Thoracic aorta (tissue), 2 donors: Measurements from ENCODE around the gene GLRX2. TPM values are rescaled to one million over a fixed set of nuclear protein-coding genes. Genes with fewer than 3 reads are reported as not detected.
A peak's percentile ranks its signal among the peaks of the same experiment; 100 is the strongest.
"Not testable (repeated sequence)": the region's sequence is repeated elsewhere in the genome, so short reads cannot be mapped to it uniquely, and the experiment has no call there.

ENCODE experiments used
- ATAC-seq: fragments of 150-250 bp; one replicate; pipeline ENCODE4 v1.8.0; 2017; ENCODE audit warnings: low read depth; ENCODE audit not compliant: insufficient number of reproducible peaks, low FRiP score
- DNase-seq: peaks from one replicate; pipeline ENCODE4 v3.0.0-alpha.2; 2020; ENCODE audit warnings: low spot score
- H3K27ac ChIP-seq, 2 donors: fragments of 200-600 bp; sonication (generic); 1 replicate in 1 of 2; 2 replicates in 1 of 2; pipeline ENCODE4 v1.5.1; 2016; ENCODE audit warnings: mild to moderate bottlenecking in 2 of 2, moderate library complexity in 2 of 2
- H3K27me3 ChIP-seq: fragments of 200-600 bp; sonication (generic); replicated peaks from 2 replicates; pipeline ENCODE4 v1.6.0; 2016; ENCODE audit warnings: mild to moderate bottlenecking; ENCODE audit not compliant: insufficient read depth
- H3K36me3 ChIP-seq: fragments of 200-600 bp; sonication (generic); one replicate; pipeline ENCODE4 v1.5.1; 2016
- H3K4me1 ChIP-seq, 2 donors: fragments of 200-600 bp; sonication (generic); 1 replicate in 1 of 2; 2 replicates in 1 of 2; pipeline versions ENCODE4 v1.5.1 to v1.6.0; 2016; ENCODE audit warnings: low read depth in 2 of 2, mild to moderate bottlenecking in 1 of 2; ENCODE audit not compliant: control insufficient read depth in 1 of 2
- H3K4me3 ChIP-seq: fragments of 200-600 bp; sonication (generic); 2 replicates; pipeline ENCODE4 v1.5.1; 2016; ENCODE audit warnings: mild to moderate bottlenecking
- H3K9me3 ChIP-seq: fragments of 200-600 bp; sonication (generic); 2 replicates; pipeline ENCODE4 v1.5.1; 2016
- total RNA-seq, 2 donors: library from RNA; depleted of rRNA; stranded (reverse); fragments of >200 nt; gene quantifications; one replicate each; pipeline versions ENCODE4 v1.1.0 to v1.2.3, GENCODE V29; 2016
- TF ChIP-seq, protein P1 (sequence below): fragments of 200-600 bp; sonication (generic); IDR thresholded peaks from one replicate; pipeline ENCODE4 v1.5.1; 2019; ENCODE audit warnings: antibody characterized with exemption

The GLRX2 gene
- total RNA-seq, 2 donors from 2014 or later: 4.7 to 8.3 TPM

DNA sequence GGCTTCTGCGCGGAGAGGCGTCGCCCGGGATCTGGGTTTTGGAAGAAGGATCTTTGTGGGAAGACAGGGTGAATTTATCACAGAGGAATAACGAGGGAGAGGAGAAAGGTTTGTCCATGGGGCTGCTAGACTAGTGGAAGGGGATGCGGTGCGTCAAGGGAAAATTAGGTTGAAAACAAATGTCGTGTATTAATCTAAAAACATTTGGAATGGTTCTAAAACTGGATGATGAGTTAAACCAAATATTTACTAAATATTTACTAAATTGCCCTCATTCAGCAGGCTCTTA, 45.2 kb downstream of the GLRX2 start:
- Histone ChIP-seq H3K4me1 (peaks cover 36% of the 10 kb centered on the region in 2 donors), H3K36me3 (no peaks in the 10 kb centered on the region), H3K4me3 (peak overlapping the region; percentile 86), H3K27ac (peak overlapping the region; percentile 97 to 98), H3K27me3 (no peaks in the 10 kb centered on the region), H3K9me3 (no peaks in the 10 kb centered on the region)
- ATAC-seq (no peak), DNase-seq (no peak)
- TF ChIP-seq, protein P1, sequence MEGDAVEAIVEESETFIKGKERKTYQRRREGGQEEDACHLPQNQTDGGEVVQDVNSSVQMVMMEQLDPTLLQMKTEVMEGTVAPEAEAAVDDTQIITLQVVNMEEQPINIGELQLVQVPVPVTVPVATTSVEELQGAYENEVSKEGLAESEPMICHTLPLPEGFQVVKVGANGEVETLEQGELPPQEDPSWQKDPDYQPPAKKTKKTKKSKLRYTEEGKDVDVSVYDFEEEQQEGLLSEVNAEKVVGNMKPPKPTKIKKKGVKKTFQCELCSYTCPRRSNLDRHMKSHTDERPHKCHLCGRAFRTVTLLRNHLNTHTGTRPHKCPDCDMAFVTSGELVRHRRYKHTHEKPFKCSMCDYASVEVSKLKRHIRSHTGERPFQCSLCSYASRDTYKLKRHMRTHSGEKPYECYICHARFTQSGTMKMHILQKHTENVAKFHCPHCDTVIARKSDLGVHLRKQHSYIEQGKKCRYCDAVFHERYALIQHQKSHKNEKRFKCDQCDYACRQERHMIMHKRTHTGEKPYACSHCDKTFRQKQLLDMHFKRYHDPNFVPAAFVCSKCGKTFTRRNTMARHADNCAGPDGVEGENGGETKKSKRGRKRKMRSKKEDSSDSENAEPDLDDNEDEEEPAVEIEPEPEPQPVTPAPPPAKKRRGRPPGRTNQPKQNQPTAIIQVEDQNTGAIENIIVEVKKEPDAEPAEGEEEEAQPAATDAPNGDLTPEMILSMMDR: no peak

- peak within 1 kb of the TSS; percentile 97 to 98 for H3K27ac ChIP-seq
- peak; percentile 88 for DNase-seq
- peak; percentile 96 for ATAC-seq
- no peaks in the 10 kb centered on the region for H3K27me3 ChIP-seq
- H3K4me1 ChIP-seq: peaks cover 33 to 36% of the 10 kb centered on the region in 2 donors
- peak within 1 kb of the TSS; percentile 86 for H3K4me3 ChIP-seq
- no peaks in the 10 kb centered on the region for H3K36me3 ChIP-seq
- TF ChIP-seq, protein P1: no peak
- H3K9me3 ChIP-seq: no peaks in the 10 kb centered on the region
Observed at GRCh38 chr1:193059282-193060114, 45.7 kb downstream of the GLRX2 start, which contains the start of the genes RO60 and UCHL5. Gene RO60, plus strand, starts transcription at chr1:193059612. Its CDS starts 9,443 bp downstream, at chr1:193069055. Gene UCHL5, minus strand, starts transcription at chr1:193059360. Its CDS starts 100 bp downstream, at chr1:193059260.

DNA sequence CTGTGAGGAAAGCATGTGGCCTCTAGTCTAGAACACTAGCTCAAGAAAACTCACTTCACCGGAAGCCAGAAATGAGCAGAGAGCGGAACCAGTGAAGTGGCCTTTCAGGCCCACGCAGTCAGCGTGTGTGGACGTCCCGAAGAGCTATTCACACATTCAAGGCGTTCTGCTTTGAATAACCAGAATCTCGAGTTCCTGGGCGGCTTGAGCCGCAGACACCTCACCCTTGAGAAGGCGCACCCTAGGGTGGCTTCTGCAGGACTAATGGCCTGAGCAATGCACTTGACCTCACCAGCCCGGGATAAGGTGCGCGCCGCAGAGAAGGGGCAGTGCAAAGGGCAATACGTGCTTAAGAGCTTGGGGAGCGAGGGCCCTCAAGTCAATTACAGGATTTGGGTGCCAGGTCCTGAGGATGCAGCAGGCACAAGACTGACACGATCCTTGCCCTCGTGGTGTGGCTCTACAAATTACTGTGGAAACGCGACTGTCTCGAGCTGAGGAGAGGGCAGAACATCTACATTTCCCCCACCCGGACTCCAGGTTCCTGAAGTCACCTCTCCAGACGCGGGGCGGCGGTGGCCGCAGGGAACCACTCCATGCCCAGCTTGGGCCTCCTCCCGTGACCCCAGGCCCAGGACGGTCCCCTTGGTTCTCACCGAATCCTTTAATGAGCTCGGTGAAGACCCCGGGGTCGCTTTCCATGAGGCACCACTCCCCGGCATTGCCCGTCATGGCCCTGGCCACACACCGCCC, 46.5 kb downstream of the GLRX2 start:
- ATAC-seq: peak; percentile 9
- no peak for DNase-seq
- H3K36me3 ChIP-seq: no peaks in the 10 kb centered on the region

DNA sequence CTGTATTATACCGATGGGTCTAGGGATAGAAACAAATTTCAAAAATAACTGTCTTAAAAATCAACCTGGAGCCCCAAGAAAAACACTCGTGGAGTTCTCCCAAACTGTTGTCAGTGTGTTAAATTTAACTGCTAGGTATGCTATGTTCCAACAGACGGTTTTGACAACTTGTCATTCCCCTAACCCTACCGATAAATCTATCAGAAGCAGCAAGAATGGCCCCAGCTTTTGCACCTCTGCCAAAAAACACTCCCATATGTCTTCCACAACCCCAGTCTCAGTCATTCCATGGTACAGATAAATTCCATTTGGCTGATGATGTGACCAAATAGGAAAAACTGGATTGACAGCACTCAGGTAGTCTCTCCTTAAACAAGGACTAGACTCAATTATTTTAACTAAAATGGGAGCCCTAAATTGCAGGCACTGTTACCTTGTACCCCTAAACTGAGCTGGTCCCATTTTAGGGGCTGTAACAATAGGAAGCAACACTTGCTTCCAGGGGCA, 51.0 kb downstream of the GLRX2 start:
- Histone ChIP-seq H3K9me3 (no peaks in the 10 kb centered on the region), H3K4me1 (peaks cover 14% of the 10 kb centered on the region in 2 donors), H3K27me3 (no peaks in the 10 kb centered on the region), H3K27ac (no peak overlapping the region), H3K36me3 (no peaks in the 10 kb centered on the region), H3K4me3 (no peak overlapping the region)
- DNase-seq: no peak
- TF ChIP-seq, protein P1: no peak
- no peak for ATAC-seq

More for the DNA sequence above, 46.5 kb downstream of the GLRX2 start:
- Histone ChIP-seq H3K4me1 (peaks cover 33 to 34% of the 10 kb centered on the region in 2 donors), H3K4me3 (peak overlapping the region; percentile 86), H3K9me3 (no peaks in the 10 kb centered on the region), H3K27me3 (no peaks in the 10 kb centered on the region), H3K27ac (peak overlapping the region; percentile 97 to 98)
- TF ChIP-seq, protein P1: no peak

DNA sequence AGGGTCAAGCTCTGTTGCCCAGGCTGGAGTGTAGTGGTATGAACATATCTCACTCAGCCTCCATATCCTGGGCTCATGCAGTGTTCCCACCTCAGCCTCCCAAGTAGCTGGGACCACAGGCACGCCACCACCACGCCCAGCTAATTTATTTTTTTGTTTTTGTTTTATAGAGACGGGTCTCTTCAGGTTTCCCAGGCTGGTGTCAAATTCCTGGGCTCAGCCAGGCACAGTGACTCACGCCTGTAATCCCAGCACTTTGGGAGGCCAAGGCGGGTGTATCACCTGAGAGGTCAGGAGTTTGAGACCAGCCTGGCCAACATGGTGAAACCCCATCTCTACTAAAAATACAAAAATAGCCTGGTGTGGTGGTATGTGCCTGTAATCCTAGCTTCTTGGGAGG, 56.3 kb downstream of the GLRX2 start:
- H3K9me3 ChIP-seq, H3K4me3 ChIP-seq, H3K27ac ChIP-seq, ATAC-seq, H3K4me1 ChIP-seq, H3K36me3 ChIP-seq, H3K27me3 ChIP-seq, DNase-seq: not testable (repeated sequence)

Other genes starting within 250 kb of the GLRX2 start
- gene UCHL5, start 46.1 kb downstream of the GLRX2 start, total RNA-seq: 10 to 100 TPM; 21.0 to 40.8 TPM
- gene RO60, start 45.8 kb downstream of the GLRX2 start, total RNA-seq: 100 to 1,000 TPM in 1 of 2 donors, 10 to 100 TPM in 1; 66.3 to 124 TPM
- 10 to 100 TPM; 61.2 to 62.8 TPM for gene CDC73, start 16.6 kb upstream of the GLRX2 start, total RNA-seq
- gene B3GALT2, start 81.2 kb upstream of the GLRX2 start, total RNA-seq: under 1 TPM; 0.21 to 0.27 TPM